DOHH2 (cell line): ENCODE data around the gene MET.

Experiments
- CTCF ChIP-seq: fragments of 200-600 bp; sonication (generic); IDR thresholded peaks from one replicate; pipeline ENCODE4 v1.5.1; 2014; ENCODE audit warnings: antibody characterized with exemption, mild to moderate bottlenecking, low read depth, low read length; ENCODE audit not compliant: poor library complexity, severe bottlenecking
- EZH2phosphoT487 ChIP-seq: fragments of 200-600 bp; sonication (generic); IDR thresholded peaks from 2 replicates; pipeline ENCODE4 v1.6.1; 2017; ENCODE audit warnings: borderline replicate concordance, mild to moderate bottlenecking, antibody characterized with exemption, low read length, moderate library complexity, mixed read lengths

DNA sequence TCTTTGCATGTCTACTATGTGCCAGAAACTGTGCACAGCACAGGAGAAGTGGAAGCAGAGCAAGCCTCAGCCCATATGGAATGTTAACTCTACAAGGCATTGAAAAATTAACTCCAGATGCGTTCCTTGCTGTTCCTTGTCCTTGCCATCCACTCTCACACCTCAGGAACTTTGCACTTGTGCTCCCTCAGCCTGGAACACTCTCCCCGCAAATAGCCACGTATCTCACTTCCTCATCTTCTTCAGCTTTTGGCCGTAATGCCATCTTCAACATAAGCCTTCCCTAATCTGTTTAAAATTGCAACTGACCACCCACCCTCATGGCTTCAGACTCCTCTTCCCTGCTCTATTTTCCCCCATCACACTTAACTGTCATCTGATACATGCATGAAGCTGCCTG is 107.2 kb downstream of the MET start:
- TF ChIP-seq CTCF (no peak), EZH2phosphoT487 (no peak)
